Mammary epithelial cell (primary cell): ENCODE results near the gene MEIOSIN.

Source experiments
- EZH2 ChIP-seq: IDR thresholded peaks from 2 replicates; pipeline ENCODE4 v1.6.1; 2012; ENCODE audit warnings: low read length, inconsistent platforms, borderline replicate concordance
- TF ChIP-seq, protein P1 (sequence below), 2 donors: IDR thresholded peaks in 1 of 2; conservative IDR thresholded peaks in 1 of 2; 2 replicates each; pipeline ENCODE4 v1.5.1; 2011 to 2012; ENCODE audit warnings: inconsistent platforms in 2 of 2, low read length in 2 of 2, mild to moderate bottlenecking in 2 of 2, control low read depth in 1 of 2, low read depth in 1 of 2; ENCODE audit not compliant: insufficient read depth in 1 of 2; ENCODE audit errors: extremely low read depth in 1 of 2

DNA sequence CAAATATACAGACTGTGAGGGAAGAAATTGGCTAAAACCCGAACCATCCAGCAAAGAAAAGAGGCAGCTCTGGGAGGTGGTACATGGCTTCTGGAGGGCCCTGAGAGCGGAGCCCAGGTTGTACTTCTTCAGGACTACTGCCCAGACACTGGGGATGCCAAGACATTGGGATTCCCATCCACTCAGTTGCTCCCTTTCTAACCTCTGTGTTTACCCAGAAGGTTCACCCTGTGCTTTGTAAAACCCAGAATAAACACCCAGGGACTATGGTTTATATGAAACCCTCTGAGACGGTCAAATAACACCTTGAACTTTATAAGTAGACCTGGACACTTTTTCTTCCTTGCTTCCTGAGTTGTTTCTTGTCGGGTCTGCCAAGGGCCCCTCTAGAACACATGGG lies 9.7 kb downstream of the MEIOSIN start:
- TF ChIP-seq, protein P1, sequence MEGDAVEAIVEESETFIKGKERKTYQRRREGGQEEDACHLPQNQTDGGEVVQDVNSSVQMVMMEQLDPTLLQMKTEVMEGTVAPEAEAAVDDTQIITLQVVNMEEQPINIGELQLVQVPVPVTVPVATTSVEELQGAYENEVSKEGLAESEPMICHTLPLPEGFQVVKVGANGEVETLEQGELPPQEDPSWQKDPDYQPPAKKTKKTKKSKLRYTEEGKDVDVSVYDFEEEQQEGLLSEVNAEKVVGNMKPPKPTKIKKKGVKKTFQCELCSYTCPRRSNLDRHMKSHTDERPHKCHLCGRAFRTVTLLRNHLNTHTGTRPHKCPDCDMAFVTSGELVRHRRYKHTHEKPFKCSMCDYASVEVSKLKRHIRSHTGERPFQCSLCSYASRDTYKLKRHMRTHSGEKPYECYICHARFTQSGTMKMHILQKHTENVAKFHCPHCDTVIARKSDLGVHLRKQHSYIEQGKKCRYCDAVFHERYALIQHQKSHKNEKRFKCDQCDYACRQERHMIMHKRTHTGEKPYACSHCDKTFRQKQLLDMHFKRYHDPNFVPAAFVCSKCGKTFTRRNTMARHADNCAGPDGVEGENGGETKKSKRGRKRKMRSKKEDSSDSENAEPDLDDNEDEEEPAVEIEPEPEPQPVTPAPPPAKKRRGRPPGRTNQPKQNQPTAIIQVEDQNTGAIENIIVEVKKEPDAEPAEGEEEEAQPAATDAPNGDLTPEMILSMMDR (conservative IDR thresholded peaks at IDR 0.05 in 1 of 2, IDR thresholded peaks at IDR 0.05 in 1 of 2; ENCODE audit: extremely low read depth in 1 of 2, insufficient read depth in 1 of 2, low read depth in 1 of 2, low read length in 2 of 2), result no peak
- TF ChIP-seq EZH2, result no peak
